GM10248 (cell line): ENCODE data around the gene PGAM5.
A peak's percentile ranks its signal among the peaks of the same experiment; 100 is the strongest.

ENCODE experiments used
- CTCF ChIA-PET: fragments of 300-600 bp; sonication (Branson Sonifier 250); formaldehyde crosslinking; extraction: SDS; loops from one replicate; lab custom pipeline; 2021; ENCODE audit warnings: antibody characterized with exemption; lab: Yijun Ruan, JAX
- POLR2A ChIA-PET: fragments of 350-650 bp; sonication (Branson Sonifier 250); formaldehyde crosslinking; extraction: SDS; loops from one replicate; lab custom pipeline; 2020; ENCODE audit warnings: antibody characterized with exemption; lab: Yijun Ruan, JAX
- DNase-seq: peaks from one replicate; pipeline ENCODE4 v3.0.0; 2012; ENCODE audit errors: extremely low spot score
- TF ChIP-seq, protein P1 (sequence below): IDR thresholded peaks from 2 replicates; pipeline ENCODE4 v1.5.1; 2012; ENCODE audit warnings: mild to moderate bottlenecking, low read depth; ENCODE audit errors: extremely low read depth, missing control alignments, control extremely low read depth

PGAM5 gene

GRCh38 chr12:132710405-132711079 is at the start of gene PGAM5:
Gene PGAM5, plus strand, starts transcription at chr12:132710842. Its CDS starts 35 bp downstream, at chr12:132710877.
- CTCF ChIA-PET: interaction anchor here (0.6 to 1.2 kb wide), 3 partner anchors 19 to 32 kb away, joined by 3 to 4 read pairs (median 3); no protein-coding TSS in a partner anchor
- TF ChIP-seq, protein P1, sequence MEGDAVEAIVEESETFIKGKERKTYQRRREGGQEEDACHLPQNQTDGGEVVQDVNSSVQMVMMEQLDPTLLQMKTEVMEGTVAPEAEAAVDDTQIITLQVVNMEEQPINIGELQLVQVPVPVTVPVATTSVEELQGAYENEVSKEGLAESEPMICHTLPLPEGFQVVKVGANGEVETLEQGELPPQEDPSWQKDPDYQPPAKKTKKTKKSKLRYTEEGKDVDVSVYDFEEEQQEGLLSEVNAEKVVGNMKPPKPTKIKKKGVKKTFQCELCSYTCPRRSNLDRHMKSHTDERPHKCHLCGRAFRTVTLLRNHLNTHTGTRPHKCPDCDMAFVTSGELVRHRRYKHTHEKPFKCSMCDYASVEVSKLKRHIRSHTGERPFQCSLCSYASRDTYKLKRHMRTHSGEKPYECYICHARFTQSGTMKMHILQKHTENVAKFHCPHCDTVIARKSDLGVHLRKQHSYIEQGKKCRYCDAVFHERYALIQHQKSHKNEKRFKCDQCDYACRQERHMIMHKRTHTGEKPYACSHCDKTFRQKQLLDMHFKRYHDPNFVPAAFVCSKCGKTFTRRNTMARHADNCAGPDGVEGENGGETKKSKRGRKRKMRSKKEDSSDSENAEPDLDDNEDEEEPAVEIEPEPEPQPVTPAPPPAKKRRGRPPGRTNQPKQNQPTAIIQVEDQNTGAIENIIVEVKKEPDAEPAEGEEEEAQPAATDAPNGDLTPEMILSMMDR: no peak
- POLR2A ChIA-PET: interaction anchor here (0.6 kb wide), 1 partner anchor 15 kb away, joined by 4 read pairs; no protein-coding TSS in a partner anchor
- peak; percentile 97 for DNase-seq

DNA sequence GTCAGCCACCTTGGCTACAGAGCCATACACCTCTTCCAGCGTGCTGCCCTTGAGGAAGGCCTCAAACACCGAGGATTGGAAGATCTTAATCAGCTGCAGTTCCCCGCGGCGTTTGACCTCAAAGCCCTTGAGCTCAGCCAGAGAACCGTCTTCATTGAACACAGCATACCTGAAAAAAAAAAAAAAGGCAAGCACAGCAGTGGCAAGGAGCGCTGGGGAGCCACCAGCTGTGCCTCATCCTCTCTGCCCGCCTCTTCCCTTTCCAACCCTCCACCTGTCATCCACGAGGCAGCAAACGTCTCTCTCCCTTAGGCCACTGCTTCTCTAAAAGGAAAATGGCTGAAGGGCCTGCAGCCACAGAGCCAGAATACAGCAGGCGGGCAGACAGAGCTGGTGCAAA is 49.6 kb upstream of the PGAM5 start:
- CTCF ChIA-PET: interaction anchor here (1.2 to 1.3 kb wide), 2 partner anchors 21 to 22 kb away, joined by 4 to 5 read pairs; no protein-coding TSS in a partner anchor

DNA sequence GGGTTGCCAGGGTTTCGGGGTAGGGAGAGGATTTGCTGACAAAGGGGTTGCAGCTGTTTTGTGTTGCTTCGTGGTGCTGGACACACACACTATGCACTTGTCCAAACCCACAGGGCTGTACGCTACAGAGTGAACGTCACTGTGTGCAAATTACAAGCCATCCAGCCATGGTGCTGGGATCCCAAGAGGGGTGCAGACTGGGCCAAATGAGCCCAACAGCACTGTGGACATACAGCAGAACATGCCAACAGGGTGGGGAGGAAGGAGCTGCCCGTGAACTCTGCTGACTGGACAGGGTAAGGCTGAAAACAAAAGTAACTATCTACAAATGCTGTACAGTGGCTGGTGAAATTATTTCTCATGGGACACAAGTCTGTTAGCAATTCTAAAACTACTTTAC is 48.7 kb upstream of the PGAM5 start:
- TF ChIP-seq, protein P1: no peak
- no peak for DNase-seq
- POLR2A ChIA-PET: no interaction called here
- CTCF ChIA-PET: interaction anchor here (1.3 kb wide), 1 partner anchor 22 kb away, joined by 4 read pairs; no protein-coding TSS in a partner anchor

More for the DNA sequence above, 49.6 kb upstream of the PGAM5 start:
- POLR2A ChIA-PET: no interaction called here
- TF ChIP-seq, protein P1: no peak
- no peak for DNase-seq

DNA sequence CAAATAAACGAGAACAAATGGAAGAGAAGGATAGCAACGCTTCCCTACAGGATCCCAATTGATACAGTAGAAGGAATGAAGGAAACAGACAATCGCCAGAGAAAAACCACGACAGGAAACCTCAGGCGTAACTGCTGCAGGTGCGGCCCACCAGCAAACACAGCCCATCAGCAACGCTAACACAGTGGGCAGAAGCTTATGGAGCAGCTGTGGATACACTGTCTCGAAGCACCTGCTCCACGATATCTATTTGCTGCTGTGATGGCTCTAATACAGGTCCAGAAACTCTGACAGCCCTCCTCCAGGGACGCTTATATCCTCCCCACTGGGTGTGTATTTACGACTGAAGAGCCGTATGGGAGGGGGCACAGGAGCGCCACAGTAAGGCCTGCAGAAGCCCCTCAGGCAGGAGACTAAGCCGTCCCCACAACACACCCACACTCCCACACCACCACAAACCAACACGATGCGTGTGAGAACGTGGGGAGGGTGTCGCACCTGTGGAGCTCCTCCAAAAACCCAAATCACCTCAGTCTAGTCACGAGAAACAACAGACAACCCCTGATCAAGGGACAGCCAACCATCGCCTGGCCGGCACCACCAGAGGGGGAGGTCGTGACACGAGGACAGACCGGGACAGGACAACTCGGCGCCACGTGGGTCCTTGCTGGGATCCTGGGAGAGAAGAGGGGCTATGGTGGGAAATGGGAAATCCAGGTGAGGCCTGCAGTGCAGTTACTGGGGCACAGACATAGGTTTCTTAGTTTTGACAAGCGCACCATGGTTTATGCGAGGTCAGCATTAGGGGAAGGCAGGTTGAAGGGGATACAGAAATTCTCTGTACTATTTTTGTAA is 47.5 kb upstream of the PGAM5 start:
- ChIA-PET CTCF (no interaction called here), POLR2A (no interaction called here)
- no peak for DNase-seq
- TF ChIP-seq, protein P1: no peak

DNA sequence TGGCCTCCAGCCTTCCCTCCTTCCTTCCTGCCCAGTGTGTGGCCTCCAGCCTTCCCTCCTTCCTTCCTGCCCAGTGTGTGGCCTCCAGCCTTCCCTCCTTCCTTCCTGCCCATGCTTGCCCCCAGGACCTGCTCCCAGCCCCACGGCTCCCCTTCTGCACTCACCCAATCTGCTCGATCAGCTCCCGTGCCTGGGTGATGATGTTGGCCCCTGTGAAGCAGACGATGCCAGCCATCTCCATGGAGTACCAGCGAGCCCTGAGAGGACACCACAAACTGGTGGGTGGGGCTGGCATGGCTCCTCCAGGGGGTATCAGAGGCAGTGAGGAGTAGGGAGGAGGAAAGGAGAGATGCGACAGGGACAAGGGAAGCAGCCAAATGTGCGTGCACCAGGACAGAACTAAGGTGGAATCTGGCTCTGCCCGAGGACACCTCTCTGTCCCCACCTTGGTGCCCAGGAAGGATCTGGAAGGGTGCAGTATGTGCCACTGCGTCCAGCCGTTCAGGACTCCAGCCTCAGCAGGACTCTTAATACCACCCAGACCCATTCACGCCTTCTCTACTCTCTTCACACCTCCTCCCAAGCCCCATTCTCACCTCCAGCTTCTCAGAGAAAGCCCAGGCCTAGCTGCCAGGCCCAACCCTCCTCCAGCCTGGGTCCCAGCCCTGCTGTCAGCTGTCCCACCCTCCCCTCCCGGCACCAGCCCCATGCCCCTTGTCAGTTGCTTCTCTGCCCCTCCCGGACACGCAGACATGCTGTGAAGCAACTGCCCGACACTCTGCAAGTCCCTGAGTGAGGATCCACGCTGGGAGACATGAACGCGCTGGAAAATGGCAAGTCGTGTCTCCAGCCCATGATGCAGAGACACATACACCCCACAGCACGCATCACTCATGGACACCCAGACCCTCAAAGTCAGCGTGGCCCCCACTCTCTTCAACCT is 46.2 kb upstream of the PGAM5 start:
- ChIA-PET CTCF (no interaction called here), POLR2A (no interaction called here)
- TF ChIP-seq, protein P1: no peak
- no peak for DNase-seq
